Measurements from ENCODE around the gene RMRP.

GRCh38 chr9:35665471-35665818 is 7.6 kb upstream of the RMRP start:
- TF ChIP-seq CTCF (IDR thresholded peaks at IDR 0.05; ENCODE audit: low read length) (no peak), EZH2 (optimal IDR thresholded peaks at IDR 0.05; ENCODE audit: low read depth, low read length) (no peak)
